Suppressor macrophage (primary cell): ENCODE data around the gene LMO1.
A peak's percentile ranks its signal among the peaks of the same experiment; 100 is the strongest.

Experiments
- DNase-seq, 4 experiments: peaks; one replicate each; pipeline ENCODE4 v3.0.0-alpha.2; 2020 to 2022

The LMO1 gene

GRCh38 chr11:8263109-8263768 is 439 bp downstream of the LMO1 start:
- DNase-seq = no peak

GRCh38 chr11:8262552-8263108 is 1.0 kb downstream of the LMO1 start:
- DNase-seq = peak in 2 of 4 experiments; percentile 41 to 55

GRCh38 chr11:8261921-8262551 is 1.6 kb downstream of the LMO1 start:
- DNase-seq = no peak

- no peak for DNase-seq
Measured at GRCh38 chr11:8261291-8261690, 2.4 kb downstream of the LMO1 start.

- DNase-seq = no peak
Measured at GRCh38 chr11:8260202-8260966, 3.3 kb downstream of the LMO1 start.

GRCh38 chr11:8259306-8259959 is 4.2 kb downstream of the LMO1 start:
- peak in 2 of 4 experiments; percentile 19 to 48 for DNase-seq

- DNase-seq = peak; percentile 40 to 77 (median 60)
Measured at GRCh38 chr11:8258784-8259183, 4.9 kb downstream of the LMO1 start.

GRCh38 chr11:8258289-8258688 is 5.4 kb downstream of the LMO1 start:
- DNase-seq = peak; percentile 48 to 83 (median 60)

GRCh38 chr11:8257003-8257664 is 6.5 kb downstream of the LMO1 start:
- DNase-seq = no peak

- DNase-seq = no peak
Measured at GRCh38 chr11:8256271-8257002, 7.2 kb downstream of the LMO1 start.

GRCh38 chr11:8253566-8253965 is 10.1 kb downstream of the LMO1 start:
- no peak for DNase-seq

- DNase-seq = no peak
Measured at GRCh38 chr11:8252946-8253345, 10.7 kb downstream of the LMO1 start.

GRCh38 chr11:8252388-8252787 is 11.3 kb downstream of the LMO1 start:
- peak in 1 of 4 experiments; percentile 11 for DNase-seq

- DNase-seq = no peak
Measured at GRCh38 chr11:8251616-8252295, 11.9 kb downstream of the LMO1 start.

- DNase-seq = no peak
Measured at GRCh38 chr11:8250981-8251615, 12.6 kb downstream of the LMO1 start.

GRCh38 chr11:8250434-8250833 is 13.2 kb downstream of the LMO1 start:
- no peak for DNase-seq

GRCh38 chr11:8249482-8249881 is 14.2 kb downstream of the LMO1 start:
- no peak for DNase-seq

- DNase-seq = no peak
Measured at GRCh38 chr11:8248786-8249185, 14.9 kb downstream of the LMO1 start.

GRCh38 chr11:8247312-8247711 is 16.4 kb downstream of the LMO1 start:
- peak; percentile 53 to 77 (median 60) for DNase-seq

GRCh38 chr11:8243458-8243857 is 20.2 kb downstream of the LMO1 start:
- no peak for DNase-seq
